ENCODE data around the gene SLC16A2.
"Not testable (repeated sequence)": the region's sequence is repeated elsewhere in the genome, so short reads cannot be mapped to it uniquely, and the experiment has no call there.

Gene SLC16A2

DNA sequence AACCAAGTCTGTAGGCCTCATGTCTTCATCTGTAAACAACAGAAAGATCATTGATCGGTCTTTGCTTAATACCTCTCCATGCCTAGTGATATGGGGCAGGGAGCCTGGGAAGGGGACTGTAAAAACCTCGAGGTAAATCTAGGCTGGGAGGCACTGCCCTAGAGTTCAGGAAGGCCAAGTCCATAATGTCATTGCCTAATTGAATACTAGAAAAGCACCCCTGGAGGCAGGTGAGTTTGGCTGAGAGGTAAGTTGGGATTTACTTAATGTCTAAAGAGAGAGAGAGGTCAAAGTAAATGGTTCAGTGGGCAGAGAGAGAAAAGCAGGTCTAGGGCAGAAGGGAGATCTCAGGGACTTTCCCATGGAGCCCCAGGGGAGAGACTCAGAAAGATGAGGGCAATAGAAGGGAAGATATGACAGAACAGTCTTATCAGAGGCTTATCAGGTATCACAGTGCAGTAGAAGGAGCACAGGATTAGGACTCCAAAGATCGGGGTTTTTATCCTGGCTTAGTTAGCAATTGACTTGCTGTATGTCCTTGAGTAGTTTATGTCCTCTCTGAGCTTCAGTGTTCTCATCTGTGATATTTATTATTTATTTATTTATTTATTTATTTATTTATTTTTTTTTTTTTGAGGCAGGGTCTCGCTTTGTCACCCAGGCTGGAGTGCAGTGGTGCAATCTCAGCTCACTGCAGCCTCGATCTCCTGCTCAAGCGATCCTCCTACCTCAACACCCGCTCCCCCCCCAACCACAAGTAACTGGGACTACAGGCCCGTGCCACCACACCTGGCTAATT is 85.2 kb downstream of the SLC16A2 start:
- no peak for DNase-seq (ENCODE audit: low read depth in 3 of 3)

DNA sequence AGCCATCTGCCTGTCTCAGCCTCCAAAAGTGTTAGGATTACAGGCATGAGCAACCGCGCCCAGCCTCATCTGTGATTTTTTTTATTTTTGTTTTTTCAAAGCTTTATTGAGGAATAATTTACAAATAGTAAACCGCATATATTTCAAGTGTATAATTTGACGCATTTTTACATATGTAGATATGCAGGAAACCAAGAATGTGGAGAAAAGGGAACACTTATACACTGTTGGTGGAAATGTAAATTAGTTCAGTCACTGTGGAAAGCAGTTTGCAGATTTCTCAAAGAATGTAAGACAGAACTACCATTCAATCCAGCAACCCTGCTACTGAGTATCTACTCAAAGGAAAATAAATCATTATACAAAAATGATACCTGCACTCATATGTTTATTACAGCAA is 85.9 kb downstream of the SLC16A2 start:
- no peak for DNase-seq (ENCODE audit: low read depth in 3 of 3)

DNA sequence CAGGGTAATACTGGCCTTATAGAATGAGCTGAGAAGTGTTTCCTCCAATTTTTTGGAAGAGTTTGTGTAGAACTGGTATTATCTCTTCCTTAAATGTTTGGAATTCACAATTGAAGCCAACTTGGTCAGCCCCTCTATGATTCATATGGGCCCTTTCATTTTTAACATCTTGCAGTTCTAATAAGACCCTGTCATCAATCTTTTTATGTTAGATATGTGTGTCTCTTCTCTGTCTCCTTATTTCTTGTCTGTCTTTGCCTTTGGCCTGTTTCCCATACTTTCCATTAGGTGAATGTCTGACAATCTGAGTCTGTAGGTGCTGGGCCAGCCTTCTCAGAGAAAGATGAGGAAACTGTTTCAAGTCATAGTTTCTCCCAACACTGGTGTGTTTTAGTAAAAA is 88.7 kb downstream of the SLC16A2 start:
- DNase-seq (ENCODE audit: low read depth in 3 of 3), result no peak

DNA sequence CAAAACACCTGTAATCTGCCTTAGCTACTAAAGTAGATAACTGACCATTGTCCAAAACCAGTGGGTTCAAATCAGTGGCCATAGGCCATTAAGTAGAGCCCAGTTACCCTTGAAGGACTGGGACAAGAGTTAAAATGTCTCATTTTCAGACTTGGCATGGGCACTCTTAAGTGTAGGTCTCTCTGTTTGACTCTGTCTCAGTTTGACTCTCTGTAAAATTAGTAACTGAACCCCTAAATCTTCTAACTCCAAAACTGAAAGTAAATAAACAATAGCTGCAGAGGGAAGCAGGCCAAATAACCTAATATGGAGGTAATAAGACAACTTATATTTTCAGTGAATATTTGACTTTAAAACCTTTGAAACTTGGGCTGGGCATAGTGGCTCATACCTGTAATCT is 89.1 kb downstream of the SLC16A2 start:
- DNase-seq (ENCODE audit: low read depth in 3 of 3), result no peak

DNA sequence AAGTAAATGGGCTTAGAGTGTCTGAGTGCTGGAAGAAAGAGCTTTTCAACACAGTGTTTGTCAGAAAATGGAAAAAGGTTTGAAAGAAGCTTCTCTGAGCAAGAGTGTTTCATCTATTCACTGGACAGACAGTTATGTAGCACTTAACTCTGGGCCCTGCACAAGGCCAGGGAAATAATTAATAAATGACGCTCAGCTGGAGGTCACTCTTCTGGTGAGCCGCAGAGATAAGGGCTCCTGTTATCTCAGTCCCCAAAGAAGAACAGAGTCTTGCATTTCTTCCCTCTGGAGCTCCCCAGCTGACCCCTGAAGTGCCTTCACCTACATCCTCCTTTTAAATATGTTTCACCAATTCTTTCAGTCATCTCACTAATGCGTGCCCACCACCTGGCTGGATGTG is 90.4 kb downstream of the SLC16A2 start:
- DNase-seq (ENCODE audit: low read depth in 3 of 3), result no peak

DNA sequence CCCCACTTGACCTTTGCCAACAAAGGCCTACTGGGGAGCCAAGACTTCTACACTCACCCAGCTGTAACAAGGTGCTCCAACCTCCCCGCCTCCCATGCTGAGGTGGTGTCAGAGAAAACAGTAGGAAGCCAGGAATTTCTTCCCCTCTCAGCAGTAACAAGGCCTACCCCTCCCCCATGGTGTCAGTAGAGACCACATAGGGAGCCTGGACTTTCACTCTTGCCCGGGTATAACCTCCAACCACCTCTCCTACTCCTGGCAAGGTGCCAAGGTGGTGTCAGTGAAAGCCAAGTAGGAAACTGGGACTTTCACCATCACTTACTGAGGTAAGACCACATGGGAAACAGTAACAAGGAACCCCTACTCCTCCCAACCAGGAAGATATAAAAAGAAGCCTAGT is 93.1 kb downstream of the SLC16A2 start:
- DNase-seq (ENCODE audit: low read depth in 3 of 3), result no peak

DNA sequence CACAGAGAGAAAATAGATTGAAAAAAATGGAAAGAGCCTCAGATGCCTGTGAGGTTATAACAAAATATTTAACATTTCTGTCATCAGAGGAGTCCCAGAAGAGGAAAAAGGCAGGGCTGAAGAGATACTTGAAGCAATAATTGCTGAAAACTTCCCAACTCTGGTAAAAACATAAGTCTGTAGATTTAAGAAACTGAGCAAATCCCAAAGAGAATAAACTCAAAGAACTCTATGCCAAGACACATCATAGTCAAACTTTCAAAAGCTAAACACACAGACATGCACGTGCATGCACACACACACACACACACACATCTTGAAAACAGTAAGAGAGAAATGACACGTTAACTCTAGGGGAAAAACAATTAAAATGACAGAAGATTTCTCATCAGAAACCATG is 94.1 kb downstream of the SLC16A2 start:
- DNase-seq (ENCODE audit: low read depth in 3 of 3), result no peak

DNA sequence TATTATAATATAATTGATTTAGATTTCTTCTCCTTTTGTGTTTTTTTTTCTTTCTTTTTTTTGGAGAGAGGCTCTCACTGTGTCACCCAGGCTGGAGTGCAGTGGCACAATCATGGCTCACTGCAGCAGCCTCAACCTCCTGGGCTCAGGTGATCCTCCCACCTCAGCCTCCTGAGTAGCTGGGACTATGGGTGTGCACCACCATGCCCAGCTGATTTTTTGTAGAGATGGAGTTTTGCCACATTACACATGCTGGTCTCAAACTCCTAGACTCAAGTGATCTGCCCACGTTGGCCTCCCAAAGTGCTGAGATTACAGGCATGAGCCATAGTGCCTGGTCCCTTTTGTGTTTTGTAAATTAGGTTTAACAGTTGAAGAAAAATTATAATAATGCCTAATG is 94.7 kb downstream of the SLC16A2 start:
- not testable (repeated sequence) for DNase-seq (ENCODE audit: low read depth in 3 of 3)

DNA sequence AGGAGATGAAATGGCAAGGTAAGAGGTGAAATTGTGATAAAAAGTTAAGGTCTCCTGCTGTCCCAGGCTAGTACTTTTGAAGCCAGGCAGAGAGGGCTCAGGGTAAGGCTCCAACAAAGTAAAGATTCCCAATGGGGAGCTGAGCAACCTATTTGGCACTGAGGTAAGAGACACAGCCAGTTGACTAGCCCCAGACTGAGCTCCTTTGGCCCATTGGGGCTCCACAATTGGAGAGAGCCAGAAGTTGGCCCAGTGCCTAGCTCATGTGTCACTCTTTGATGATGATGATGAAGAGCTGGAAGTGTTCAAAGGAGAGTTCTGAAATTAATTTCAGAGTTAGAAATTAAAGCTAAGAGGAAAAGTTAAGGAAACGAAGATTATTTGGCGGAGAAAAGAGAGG is 98.6 kb downstream of the SLC16A2 start:
- DNase-seq (ENCODE audit: low read depth in 3 of 3), result no peak

DNA sequence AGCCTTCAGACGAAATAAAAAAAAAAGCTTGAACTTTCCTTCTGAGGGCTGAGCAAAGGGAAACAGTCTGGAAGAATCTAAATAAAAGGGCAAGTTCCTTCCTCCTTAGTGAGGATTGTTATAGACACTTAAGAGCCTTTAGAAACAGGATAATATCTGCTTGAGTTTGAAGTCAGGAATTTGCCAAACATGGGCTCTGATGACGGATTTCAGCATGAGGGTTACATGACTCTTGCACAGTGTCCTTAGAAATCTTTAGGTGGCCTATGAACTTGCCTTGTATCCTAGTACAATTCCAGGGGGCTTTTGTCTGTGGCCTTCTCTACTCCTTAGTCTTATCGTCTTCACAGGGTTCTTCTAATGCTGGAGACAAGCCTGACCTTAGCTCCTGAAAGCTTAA is 99.0 kb downstream of the SLC16A2 start:
- DNase-seq (ENCODE audit: low read depth in 3 of 3), result no peak

DNA sequence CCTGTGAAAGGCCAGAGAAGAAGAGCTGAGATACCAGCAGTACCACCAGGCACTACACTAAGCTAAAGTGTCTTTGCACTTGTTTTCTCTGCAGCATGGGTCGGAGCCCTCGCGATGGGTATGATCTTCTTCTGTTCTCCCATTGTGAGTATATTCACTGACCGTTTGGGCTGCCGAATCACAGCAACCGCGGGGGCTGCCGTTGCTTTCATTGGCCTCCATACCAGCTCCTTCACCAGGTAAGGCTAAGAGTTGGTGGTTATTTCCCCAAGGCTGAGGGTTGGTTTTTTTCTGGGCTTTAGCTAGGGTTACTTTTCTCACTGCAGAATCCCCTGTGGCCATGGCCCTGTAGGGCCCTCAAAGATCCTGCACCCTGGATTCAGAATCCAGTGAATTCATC is 99.6 kb downstream of the SLC16A2 start:
- no peak for DNase-seq (ENCODE audit: low read depth in 3 of 3)

DNA sequence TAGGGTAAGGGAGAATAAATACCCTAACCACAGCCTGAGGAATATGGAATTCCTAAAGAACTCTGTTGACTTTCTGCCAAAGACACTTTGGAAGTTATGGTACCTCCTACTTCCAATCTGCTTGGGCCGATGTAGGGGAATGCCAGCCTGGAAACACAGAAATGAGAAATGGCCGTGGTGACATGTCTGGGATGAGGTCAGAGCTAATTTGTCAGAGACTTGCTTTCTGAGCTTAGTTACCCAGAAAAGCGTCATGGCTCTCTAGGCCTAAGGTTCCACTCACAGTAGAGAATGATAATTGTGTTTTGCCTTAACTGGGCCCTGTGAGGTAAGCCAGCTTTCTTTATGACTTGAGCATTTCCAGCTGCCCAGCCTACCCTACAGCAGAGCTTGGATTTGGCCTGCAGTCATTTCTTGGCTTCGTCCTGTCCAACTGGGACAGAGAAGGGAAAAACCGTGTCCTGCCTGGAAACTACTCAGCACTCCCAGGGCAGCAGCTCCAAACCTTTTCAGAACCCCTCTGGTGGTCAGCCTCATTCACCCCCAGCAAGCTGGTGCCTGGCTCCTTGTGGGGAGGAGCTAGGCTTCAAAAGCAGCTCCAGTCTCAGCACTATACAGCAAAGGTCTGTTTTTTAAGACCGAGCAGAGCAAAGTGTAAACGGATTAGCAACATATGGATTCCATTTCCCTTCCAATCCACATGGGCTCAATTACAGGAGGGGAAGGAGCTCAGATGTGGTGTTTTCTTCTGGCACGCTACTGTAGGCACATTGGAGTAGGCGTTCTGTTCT is 100.9 kb downstream of the SLC16A2 start:
- DNase-seq (ENCODE audit: low read depth in 3 of 3), result no peak

DNA sequence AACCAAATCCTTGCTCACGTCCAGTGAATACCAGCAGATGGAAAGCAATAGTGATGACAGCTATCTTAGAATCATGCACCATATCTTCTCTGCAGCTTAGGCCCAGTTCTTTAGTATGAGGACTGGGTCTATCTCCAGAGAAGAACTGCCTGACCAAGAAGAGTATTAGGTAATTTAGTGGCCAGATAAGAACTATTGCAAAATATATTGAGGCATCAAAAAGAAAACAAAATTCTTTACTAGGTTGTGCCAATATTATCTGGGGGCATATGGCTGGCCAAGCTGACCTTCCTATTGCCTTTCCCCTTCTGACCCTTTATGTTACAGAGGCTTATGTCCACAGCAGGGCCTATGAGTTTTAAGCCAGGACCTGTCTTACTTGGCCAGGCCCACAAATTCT is 101.9 kb downstream of the SLC16A2 start:
- DNase-seq (ENCODE audit: low read depth in 3 of 3), result no peak

DNA sequence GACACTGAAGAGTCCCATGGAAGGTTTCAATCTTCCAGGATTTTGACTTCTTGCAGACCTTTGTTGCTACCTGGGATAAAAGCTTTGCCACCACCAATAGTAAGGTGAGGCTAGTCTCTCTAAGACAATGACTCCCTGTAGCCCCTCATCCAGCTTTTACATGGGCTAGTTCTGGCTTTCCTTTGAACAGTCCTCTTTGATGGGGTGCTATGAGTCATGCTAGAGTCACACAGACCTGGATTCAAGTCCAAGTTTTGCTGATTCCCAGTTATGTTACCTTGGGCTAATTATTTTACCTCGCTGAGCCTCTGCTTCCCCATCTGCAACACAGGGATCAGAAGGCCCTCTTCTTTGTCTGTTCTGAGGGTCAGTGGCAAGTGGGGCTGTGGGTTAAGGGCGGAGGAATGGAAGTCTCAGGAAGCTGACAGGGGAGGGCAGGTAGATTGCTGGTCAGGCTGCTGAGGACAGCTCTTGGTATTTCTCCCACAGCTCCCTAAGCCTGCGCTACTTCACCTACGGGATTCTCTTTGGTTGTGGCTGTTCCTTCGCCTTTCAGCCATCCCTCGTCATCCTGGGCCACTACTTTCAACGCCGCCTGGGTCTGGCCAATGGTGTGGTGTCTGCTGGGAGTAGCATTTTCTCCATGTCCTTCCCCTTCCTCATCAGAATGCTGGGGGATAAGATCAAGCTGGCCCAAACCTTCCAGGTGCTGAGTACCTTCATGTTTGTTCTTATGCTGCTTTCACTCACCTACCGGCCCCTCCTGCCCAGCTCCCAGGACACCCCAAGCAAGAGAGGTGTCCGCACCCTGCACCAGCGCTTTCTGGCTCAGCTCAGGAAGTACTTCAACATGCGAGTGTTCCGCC is 102.8 kb downstream of the SLC16A2 start:
- DNase-seq (ENCODE audit: low read depth in 3 of 3), result no peak

DNA sequence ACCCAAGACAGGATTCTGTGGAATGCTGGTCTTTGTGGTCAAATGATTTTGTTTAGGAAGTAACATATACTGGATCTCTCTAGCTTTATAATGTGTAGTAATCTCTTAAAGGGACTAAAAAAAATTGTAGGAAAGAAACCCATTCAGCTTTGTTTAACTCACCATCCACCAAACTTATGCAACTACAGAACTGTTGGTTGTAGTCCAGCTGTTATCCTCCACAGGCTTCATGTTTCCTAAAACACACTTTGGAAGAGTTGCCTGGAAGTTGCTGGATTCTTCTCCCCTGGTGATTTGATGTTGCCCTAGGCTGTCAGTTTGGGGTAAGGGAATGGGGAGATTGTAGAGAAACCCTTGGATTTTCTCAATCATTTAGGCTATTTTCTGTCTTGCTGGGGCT is 103.8 kb downstream of the SLC16A2 start:
- no peak for DNase-seq (ENCODE audit: low read depth in 3 of 3)

DNA sequence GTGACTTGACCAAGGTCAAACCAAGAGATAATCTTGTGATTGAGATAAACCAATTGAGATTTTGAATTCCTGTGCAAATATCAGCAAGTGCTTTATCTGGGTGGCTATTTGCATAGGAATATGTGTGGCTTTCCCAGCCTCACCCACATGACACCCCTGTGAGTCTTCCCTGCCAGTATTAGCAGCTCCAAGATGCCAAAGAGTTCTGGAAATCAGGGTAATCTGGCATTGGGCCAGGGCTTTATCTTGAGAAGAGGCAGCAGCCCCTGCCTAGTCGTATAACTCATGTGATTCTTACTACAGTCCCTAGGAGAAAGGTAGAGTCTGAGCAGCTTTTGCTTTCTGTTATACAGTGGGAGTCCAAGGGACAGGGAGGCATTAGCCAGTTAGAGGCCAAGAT is 105.5 kb downstream of the SLC16A2 start:
- DNase-seq (ENCODE audit: low read depth in 3 of 3), result no peak

DNA sequence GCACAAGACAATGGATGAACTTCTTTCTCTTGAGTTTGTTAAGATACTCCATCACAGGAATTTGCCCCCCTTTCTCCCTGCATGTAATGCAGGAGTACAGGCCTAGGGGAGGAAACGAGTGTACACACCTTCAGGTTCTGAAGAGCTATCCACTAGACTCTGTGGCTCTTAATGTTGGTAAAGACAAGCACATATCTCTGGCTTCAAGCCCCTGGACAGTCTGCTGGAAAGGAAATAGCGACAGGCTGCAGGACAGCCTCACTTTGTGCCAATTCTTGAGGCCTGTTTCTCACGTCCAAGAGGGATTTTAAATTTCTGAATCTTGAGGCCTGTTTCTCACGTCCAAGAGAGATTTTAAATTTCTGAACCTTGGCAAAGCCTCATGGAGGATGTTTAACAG is 106.1 kb downstream of the SLC16A2 start:
- no peak for DNase-seq (ENCODE audit: low read depth in 3 of 3)

DNA sequence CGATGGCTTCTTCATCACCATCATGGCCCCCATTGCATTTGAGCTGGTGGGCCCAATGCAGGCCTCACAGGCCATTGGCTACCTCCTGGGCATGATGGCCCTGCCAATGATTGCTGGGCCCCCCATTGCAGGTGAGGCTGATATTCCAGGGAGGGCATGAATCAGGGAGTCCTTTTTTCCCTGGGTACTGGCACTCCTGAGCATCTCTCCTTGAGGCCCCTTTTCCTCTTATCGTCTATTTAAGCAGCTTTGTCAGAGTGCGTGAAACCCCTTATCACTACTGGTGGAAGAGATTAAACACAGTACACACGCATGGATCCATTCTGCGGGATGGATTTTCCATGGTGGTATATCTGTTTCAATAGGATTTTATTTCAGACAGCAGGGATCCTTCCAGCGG is 108.0 kb downstream of the SLC16A2 start:
- DNase-seq (ENCODE audit: low read depth in 3 of 3), result no peak

DNA sequence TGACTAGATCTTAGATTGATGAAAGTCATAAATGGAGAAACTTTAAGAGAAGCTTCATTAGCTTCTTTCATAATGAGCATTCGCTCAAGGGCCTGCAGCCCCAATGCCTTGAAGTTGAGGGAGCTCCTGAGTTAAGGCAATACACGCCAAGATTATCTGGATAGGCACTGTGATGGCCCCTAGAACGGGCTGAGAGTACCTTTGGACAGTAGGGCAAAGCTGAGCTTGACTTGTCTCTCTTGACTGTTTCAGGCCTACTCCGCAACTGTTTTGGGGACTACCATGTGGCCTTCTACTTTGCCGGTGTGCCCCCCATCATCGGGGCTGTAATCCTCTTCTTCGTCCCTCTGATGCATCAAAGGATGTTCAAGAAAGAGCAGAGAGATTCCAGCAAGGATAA is 109.8 kb downstream of the SLC16A2 start:
- no peak for DNase-seq (ENCODE audit: low read depth in 3 of 3)

DNA sequence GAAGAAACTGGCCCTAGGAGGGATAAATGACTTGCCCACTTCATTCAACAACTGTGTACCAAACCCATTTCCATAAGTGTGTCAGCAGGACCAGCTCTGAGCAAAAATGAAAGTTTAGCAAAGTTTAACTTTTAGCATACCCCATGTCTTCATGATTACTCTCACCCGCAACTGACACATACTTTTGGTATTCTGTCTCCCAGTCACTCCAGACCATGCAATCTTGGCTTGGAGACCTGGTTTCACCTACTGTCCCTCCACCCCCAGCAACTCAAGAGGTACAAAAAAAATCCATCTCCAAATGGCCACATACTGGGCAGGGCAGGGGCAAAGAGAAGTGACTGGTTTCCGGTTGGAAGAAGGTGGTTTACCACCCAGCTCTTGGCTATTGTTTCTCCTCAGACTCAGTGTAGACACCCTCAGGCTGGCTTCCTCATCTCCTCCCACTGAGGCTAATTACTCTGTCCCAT is 113.3 kb downstream of the SLC16A2 start:
- DNase-seq (ENCODE audit: low read depth in 3 of 3), result no peak

DNA sequence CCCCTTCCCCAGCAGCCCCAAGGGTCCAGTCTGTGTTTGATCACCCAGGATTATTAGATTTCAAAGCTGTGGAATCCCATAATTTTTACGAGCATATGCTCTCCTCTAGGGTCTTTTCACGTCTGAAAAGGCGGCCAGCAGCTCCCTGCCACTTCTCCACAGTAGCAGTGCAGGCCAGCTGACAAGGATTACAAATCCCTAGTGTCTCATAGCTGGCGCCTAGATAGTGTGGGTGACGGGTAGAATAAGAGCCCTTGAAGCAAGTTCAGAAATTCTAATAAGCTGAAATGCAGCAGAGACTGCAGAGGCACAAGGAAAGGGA is 113.8 kb downstream of the SLC16A2 start:
- no peak for DNase-seq (ENCODE audit: low read depth in 3 of 3)

DNA sequence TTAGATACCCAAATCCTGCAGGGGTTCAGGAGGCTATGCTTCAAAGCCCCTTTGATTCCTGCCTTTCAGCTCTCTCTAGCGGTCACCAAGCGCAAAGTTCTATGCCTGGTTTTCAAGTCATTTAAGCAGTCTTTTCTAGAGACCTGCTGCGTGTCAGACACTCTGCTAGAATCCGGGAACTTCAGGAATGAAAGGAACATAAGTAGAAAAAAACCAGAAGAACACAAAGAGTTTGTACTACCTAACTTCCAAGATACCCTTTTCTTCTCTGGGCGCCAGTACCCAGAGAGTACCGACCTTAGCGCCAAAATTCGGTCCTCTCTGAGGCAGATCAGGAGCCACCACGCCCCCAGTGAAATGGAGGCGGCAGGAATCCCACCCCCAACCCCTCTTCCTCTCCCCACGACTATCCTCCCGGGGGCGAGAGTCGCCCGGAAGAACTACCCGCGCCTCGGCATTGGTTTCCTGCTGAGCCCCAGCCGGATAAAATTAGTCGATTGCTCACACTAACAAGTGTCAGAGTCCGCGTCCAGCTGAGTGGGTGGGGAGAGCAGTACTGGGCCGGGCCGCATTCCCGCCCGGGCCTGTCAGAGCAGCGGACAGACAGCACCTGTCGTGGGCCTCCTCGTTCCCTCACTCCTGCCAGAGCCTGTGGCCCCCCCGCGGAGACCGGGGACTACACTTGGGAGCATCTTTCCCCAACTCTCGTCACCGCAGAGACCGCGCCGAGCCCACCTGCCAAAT is 114.3 kb downstream of the SLC16A2 start:
- DNase-seq (ENCODE audit: low read depth in 3 of 3), result peak in 1 of 3 experiments; percentile 12
